Fibroblast of the aortic adventitia (primary cell): ENCODE results near the gene IMMP2L. TPM values are rescaled to one million over a fixed set of nuclear protein-coding genes. Genes with fewer than 3 reads are reported as not detected.

Experiments used
- DNase-seq: peaks from one replicate; pipeline ENCODE4 v3.0.0-alpha.2; 2010; ENCODE audit warnings: low read depth
- H3K4me3 ChIP-seq: 2 replicates; pipeline ENCODE4 v1.5.1; 2011; ENCODE audit warnings: low read depth, mild to moderate bottlenecking, control low read depth, low read length, moderate library complexity
- CTCF ChIP-seq: IDR thresholded peaks from 2 replicates; pipeline ENCODE4 v1.5.1; 2011; ENCODE audit warnings: mild to moderate bottlenecking, low read length, control low read depth, inconsistent platforms; ENCODE audit not compliant: insufficient read depth
- total RNA-seq: library from RNA; depleted of rRNA; stranded (reverse); fragments of >200 nt; gene quantifications from 2 replicates; pipeline ENCODE4 v1.2.3, GENCODE V29; 2012; ENCODE audit warnings: low replicate concordance

The IMMP2L gene
- total RNA-seq, 1 donor, result 9.9 TPM

GRCh38 chr7:111393011-111393754 lies 169.1 kb downstream of the IMMP2L start:
- no peak overlapping the region for H3K4me3 ChIP-seq
- DNase-seq, result peak; percentile 88
- no peak for TF ChIP-seq CTCF

- TF ChIP-seq CTCF, result no peak
- no peak overlapping the region for H3K4me3 ChIP-seq
- peak; percentile 2 for DNase-seq
Observed at GRCh38 chr7:111392294-111392693, 170.0 kb downstream of the IMMP2L start.

- no peak overlapping the region for H3K4me3 ChIP-seq
Observed at GRCh38 chr7:111390000-111390399, 172.3 kb downstream of the IMMP2L start.

GRCh38 chr7:111388912-111389311 lies 173.4 kb downstream of the IMMP2L start:
- no peak overlapping the region for H3K4me3 ChIP-seq
- TF ChIP-seq CTCF, result no peak
- DNase-seq, result peak; percentile 16

More at GRCh38 chr7:111390000-111390399, 172.3 kb downstream of the IMMP2L start:
- DNase-seq, result no peak
- TF ChIP-seq CTCF, result no peak

- H3K4me3 ChIP-seq, result no peak overlapping the region
- TF ChIP-seq CTCF, result no peak
- no peak for DNase-seq
Observed at GRCh38 chr7:111388016-111388415, 174.3 kb downstream of the IMMP2L start.

- TF ChIP-seq CTCF, result no peak
- peak; percentile 41 for DNase-seq
- H3K4me3 ChIP-seq, result no peak overlapping the region
Observed at GRCh38 chr7:111384065-111384891, 178.0 kb downstream of the IMMP2L start.
